ENCODE measurements around the gene SPTLC3.

GRCh38 chr20:13202565-13202964 is 193.8 kb downstream of the SPTLC3 start:
- TF ChIP-seq CTCF (conservative IDR thresholded peaks at IDR 0.05 in 1 of 2, IDR thresholded peaks at IDR 0.05 in 1 of 2; ENCODE audit: extremely low read depth in 1 of 2, insufficient read depth in 1 of 2, low read depth in 1 of 2, low read length in 2 of 2) (no peak), EZH2 (IDR thresholded peaks at IDR 0.05; ENCODE audit: borderline replicate concordance, low read length) (no peak)

Data from mammary epithelial cell (primary cell).